ENCODE measurements around the gene FGD6.

DNA sequence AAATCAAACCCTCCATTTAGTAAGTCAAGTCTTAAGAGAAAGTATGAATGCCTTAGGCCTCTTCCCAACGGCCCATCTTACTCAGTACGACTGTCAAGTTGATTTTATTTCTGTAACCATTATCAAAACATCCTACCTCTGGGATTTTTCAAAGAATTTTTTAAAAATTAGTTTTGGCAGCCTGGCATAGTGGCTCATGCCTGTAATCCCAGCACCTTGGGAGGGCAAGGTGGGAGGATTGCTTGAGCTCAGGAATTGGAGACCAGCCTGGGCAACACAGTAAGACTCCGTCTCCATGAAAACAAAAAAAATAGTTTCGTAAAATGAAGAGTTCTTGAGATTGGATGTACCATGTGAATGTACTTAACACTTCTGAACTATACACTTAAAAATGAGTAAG, 4.1 kb downstream of the FGD6 start:
- TF ChIP-seq POLR2AphosphoS5 (IDR thresholded peaks at IDR 0.05), result no peak
- TF ChIP-seq, protein P1, sequence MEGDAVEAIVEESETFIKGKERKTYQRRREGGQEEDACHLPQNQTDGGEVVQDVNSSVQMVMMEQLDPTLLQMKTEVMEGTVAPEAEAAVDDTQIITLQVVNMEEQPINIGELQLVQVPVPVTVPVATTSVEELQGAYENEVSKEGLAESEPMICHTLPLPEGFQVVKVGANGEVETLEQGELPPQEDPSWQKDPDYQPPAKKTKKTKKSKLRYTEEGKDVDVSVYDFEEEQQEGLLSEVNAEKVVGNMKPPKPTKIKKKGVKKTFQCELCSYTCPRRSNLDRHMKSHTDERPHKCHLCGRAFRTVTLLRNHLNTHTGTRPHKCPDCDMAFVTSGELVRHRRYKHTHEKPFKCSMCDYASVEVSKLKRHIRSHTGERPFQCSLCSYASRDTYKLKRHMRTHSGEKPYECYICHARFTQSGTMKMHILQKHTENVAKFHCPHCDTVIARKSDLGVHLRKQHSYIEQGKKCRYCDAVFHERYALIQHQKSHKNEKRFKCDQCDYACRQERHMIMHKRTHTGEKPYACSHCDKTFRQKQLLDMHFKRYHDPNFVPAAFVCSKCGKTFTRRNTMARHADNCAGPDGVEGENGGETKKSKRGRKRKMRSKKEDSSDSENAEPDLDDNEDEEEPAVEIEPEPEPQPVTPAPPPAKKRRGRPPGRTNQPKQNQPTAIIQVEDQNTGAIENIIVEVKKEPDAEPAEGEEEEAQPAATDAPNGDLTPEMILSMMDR (IDR thresholded peaks at IDR 0.05), result no peak

Measured in breast epithelium (tissue), 3 donors.